ENCODE data around the gene SOX14.

The SOX14 gene

GRCh38 chr3:137764001-137764433, at the start of gene SOX14:
SOX14 (plus strand) TSS chr3:137764315; CDS start chr3:137764785, 470 bp downstream.
- no peak for DNase-seq (ENCODE audit: low read depth)

- no peak for DNase-seq (ENCODE audit: low read depth)
These were observed 49.6 kb upstream of the SOX14 start for GRCh38 chr3:137714551-137714950.

- DNase-seq (ENCODE audit: low read depth), result no peak
These were observed 39.9 kb upstream of the SOX14 start for GRCh38 chr3:137724240-137724639.

GRCh38 chr3:137737208-137737607, 26.9 kb upstream of the SOX14 start:
- DNase-seq (ENCODE audit: low read depth), result no peak

- no peak for DNase-seq (ENCODE audit: low read depth)
These were observed 25.4 kb upstream of the SOX14 start for GRCh38 chr3:137738710-137739109.

- no peak for DNase-seq (ENCODE audit: low read depth)
These were observed 20.5 kb upstream of the SOX14 start for GRCh38 chr3:137743608-137744007.

- DNase-seq (ENCODE audit: low read depth), result no peak
These were observed 17.3 kb upstream of the SOX14 start for GRCh38 chr3:137746808-137747207.

GRCh38 chr3:137759505-137759904, 4.6 kb upstream of the SOX14 start:
- DNase-seq (ENCODE audit: low read depth), result no peak

GRCh38 chr3:137760341-137761098, 3.6 kb upstream of the SOX14 start:
- no peak for DNase-seq (ENCODE audit: low read depth)

GRCh38 chr3:137761099-137761562, 3.0 kb upstream of the SOX14 start:
- no peak for DNase-seq (ENCODE audit: low read depth)

GRCh38 chr3:137761563-137762503, 2.3 kb upstream of the SOX14 start:
- DNase-seq (ENCODE audit: low read depth), result no peak

- no peak for DNase-seq (ENCODE audit: low read depth)
These were observed 1.2 kb upstream of the SOX14 start for GRCh38 chr3:137762674-137763593.

- no peak for DNase-seq (ENCODE audit: low read depth)
These were observed 549 bp upstream of the SOX14 start for GRCh38 chr3:137763594-137763938.

- DNase-seq (ENCODE audit: low read depth), result no peak
These were observed 621 bp downstream of the SOX14 start for GRCh38 chr3:137764563-137765309.

GRCh38 chr3:137765310-137766033, 1.4 kb downstream of the SOX14 start:
- DNase-seq (ENCODE audit: low read depth), result no peak

- no peak for DNase-seq (ENCODE audit: low read depth)
These were observed 2.1 kb downstream of the SOX14 start for GRCh38 chr3:137766041-137766875.

GRCh38 chr3:137766876-137767537, 2.9 kb downstream of the SOX14 start:
- DNase-seq (ENCODE audit: low read depth), result no peak

- DNase-seq (ENCODE audit: low read depth), result no peak
These were observed 3.6 kb downstream of the SOX14 start for GRCh38 chr3:137767538-137768360.

Data from fibroblast of gingiva (primary cell).